RPMI8226 (cell line): Measurements from ENCODE around the gene TJAP1.

Experiments
- DNase-seq: peaks from one replicate; pipeline ENCODE4 v3.0.0-alpha.2; 2015

Gene TJAP1

DNA sequence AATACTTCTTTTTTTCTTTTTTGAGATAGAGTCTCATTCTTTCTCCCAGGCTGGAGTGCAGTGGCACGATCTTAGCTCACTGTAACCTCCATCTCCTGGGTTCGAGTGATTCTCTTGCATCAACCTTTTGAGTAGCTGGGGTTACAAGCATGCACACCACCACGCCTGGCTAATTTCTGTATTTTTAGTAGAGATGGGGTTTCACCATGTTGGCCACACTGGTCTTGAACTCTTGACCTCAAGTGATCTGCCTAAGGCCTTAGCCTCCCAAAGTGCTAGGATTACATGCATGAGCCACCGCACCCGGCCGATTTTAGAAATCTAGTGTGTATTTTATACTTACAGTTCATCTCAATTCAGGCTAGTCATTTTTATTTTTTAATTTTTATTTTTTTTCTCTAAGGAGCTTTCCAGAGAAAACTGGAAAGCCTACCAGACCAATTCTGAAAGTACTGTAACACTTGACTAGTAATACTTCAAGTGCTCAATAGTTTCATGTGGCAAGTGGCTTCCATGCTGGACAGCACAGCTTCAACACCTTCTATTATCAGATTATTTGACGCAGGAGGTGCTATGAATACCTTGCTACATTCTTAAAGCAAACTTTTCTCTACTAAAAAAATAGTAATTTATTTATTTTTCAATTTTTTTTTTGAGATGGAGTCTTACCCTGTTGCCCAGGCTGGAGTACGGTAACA, 64.6 kb downstream of the TJAP1 start:
- no peak for DNase-seq

DNA sequence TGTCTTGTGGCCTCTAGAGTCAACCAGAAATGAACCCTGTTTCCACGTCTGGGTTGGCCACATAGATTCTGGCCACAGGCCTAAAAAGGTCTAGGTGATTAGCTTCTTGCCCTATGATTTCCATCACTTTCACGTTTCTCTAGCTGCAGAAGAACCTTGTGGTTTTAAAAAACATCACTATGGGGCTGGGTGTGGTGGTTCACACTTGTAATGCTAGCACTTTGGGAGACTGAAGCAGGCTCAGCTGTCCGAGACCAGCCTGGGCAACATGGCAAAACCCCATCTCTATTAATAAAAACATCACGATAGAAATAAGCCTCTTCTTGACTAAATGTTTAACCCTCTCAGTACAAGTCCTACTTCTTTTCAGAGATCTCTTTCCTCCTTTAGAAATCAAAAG, 67.1 kb downstream of the TJAP1 start:
- no peak for DNase-seq

DNA sequence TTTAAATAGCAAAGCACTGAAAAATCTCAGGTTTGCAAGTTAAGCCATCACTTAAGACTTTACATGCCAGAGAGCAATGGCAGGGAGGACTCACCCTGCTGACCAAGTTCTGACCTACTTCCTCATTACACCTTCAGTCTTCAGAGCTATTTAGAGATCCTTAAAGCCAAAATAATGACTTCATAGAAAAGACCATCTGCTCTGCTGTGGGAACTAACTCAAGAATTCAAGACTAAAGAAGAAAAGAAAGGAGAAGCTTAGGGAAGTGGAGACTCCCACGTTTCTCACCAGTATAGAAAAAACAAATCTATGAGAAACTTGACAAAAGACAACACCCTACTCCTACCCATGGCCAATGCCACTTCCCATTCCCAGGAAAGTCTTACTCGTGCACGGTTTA, 69.9 kb downstream of the TJAP1 start:
- DNase-seq: no peak
